HG03432 (cell line): ENCODE data around the gene CFAP52.
"Not testable (repeated sequence)": the region's sequence is repeated elsewhere in the genome, so short reads cannot be mapped to it uniquely, and the experiment has no call there.

Experiments
- ATAC-seq: cut with Tn5 transposase; IDR thresholded peaks from one replicate; pipeline ENCODE4 v1.9.1; 2021; ENCODE audit warnings: mild to moderate bottlenecking, moderate library complexity; ENCODE audit not compliant: unreplicated experiment

Gene CFAP52

DNA sequence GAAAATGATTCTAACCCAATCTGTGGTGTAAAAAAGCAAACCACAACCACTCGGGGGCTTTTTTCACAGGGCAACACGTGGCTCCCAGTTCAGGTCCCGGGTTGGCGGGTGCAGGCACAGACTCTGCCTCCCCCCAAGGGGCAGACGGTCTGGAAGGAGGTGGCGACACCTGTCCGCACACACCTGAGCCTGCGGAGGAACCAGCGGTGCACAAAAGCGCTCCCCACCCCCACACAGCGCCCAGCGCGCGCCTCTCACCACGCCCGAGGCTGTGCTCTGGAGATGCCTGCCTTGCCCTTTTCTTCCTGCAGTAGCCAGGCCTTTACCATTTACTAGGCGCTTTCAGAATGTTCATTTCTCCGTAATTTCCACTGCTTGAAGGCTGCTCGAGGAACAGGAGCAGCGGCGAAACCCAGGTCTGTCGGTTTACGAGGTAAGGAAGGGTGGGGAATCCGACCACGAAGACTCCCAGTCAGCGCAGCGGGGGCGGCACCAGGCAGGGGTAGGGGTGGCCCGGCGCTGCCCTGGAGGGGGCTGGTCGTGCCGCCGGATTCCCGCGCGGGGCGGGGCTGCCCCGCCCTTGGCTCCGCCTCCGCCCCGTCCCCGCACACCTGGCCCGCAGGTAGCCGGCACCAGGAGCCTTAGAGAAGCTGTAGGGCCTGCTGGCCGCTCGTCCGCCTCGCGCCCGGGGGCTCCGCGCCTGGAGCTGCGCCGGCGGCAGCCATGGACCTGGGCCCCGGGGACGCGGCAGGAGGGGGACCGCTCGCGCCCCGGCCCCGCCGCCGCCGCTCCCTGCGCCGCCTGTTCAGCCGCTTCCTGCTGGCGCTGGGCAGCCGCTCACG, 68.7 kb downstream of the CFAP52 start, which contains the start of gene USP43:
TSS of gene USP43 (plus strand) at position 608 of the 842 bp plus-strand sequence. CDS start at position 724, 116 bp downstream.
- ATAC-seq, result no peak

DNA sequence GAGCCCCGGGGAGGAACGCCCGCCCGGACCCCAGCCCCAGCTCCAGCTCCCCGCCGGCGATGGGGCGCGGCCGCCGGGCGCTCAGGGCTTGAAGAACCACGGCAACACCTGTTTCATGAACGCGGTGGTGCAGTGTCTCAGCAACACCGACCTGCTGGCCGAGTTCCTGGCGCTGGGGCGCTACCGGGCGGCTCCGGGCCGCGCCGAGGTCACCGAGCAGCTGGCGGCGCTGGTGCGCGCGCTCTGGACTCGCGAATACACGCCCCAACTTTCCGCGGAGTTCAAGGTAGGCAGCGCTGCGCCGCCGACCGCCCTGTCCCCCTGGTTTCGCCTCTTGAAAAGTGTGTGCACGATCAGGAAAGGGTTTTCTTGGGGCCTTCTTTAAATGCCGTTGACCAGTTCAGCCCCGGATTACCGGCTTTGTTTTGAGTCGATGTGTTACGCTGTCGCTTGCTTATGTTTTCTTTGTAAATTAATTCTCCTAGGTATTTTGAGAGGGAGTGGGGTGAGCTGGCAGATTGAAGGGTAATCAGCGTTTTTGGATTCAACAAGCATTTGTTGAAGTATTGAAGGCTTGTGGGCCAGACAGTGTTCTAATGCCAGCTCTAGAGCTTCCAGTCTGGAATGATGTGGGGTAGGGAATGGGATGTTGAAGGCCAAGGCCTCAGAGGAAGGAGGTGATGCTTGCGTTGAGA, 69.6 kb downstream of the CFAP52 start:
- no peak for ATAC-seq

DNA sequence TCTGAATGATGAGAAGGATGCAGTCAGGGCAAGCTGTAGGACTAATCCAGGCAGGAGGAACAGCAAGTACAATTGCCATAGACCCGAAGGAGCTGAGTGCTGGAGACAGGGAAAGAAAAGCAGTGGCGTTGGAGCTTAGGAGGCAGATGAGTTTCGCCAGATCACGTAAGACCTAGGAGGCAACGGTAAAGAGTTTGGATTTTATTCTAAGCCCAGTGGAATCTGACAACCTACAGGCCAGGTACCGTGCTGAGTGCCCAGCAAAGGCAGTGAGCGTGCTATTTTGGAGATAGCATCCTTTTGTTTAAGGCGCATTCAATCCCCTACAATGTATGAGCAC, 70.1 kb downstream of the CFAP52 start:
- ATAC-seq, result no peak

DNA sequence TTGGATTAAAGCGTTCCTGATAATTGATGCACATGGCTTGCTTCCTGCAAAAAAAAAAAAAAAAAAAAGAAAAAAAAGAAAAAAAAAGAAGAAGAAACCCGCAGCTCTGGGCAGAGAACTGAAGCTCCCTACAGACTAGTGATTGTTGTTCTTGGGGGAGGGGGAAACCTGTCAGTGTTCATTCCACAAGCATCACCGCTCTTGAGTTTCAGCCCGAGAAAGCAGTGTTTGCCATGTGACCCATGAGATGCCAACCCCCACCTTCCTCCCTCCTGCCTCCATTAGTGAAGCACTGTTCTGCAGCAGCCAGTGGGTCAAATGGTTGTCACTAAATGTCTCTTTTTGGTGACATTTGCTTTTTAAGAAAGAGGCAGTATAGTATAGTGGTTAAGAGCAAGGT, 70.6 kb downstream of the CFAP52 start:
- ATAC-seq, result no peak

- ATAC-seq, result no peak
Observed at GRCh38 chr17:9648521-9649110, 72.2 kb downstream of the CFAP52 start.

DNA sequence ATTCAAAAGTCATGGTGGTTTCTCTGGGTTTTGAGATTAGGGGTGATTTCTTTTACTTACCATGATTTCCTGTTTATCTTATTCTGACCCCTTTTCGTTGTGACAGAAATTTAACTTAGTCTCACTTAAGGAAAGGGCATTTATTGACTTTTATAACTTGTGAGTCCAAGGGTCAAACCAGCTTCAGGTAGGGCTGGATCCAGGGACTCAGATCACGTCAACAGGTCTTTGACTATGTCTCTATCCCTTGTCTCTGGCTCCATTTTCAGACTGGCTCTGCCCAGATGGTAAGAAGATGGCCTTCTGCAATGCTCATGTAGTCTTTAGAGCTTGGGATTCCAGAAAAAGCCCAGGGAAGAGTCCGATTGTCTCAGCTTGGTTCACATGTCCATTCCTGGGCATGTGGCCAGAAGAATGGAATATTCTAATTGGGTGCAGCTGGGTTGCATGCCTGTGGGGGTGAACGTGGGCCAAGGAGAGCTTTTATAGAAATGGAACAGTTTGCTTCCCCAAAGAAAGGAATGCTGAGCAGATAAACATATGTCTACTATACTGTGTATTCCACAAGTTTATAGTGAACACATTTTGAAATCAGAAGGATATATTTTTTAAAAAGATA, 82.3 kb downstream of the CFAP52 start:
- no peak for ATAC-seq

GRCh38 chr17:9661027-9661426, 84.6 kb downstream of the CFAP52 start:
- no peak for ATAC-seq

GRCh38 chr17:9663511-9663910, 87.1 kb downstream of the CFAP52 start:
- not testable (repeated sequence) for ATAC-seq

GRCh38 chr17:9666461-9667050, 90.1 kb downstream of the CFAP52 start:
- no peak for ATAC-seq

DNA sequence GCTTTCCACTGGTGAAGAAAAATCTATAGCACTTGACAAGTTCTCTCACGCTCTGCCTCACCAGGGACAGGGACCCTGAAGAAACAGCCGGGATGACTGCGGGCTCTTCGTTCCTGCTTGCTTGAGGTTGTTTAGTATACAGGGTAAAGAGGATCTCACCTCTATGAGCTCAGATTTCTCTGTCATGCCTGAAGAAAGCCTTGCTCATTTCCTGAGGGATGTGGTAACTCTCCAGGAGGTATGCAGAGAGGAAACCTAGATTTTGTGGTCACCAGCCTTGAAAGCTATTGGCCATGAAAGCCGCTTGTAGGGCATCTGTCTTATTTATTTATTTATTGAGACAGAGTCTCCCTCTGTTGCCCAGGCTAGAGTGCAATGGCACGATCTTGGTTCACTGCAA, 92.1 kb downstream of the CFAP52 start:
- no peak for ATAC-seq

DNA sequence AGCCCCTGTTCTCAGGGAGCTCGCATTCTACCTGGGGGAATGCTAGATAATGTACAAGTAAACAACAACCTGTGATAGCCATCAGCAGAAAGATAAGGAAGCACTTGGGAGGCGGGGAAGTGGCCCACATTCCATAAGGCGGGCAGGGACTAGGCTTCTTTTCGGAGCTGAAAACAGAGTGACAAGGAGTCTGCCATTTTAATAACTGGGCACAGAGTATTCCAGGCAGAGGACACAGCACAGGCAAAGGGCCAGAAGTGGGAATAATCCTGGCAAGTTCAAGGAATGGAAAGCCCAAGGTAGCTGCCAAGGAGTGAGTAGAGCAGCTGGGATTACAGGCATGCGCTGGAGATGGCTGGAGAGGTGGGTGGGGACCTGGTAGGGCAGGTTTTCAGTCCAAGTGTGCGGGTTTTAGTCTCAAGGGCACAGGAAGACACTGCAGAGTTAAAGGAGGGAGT, 93.1 kb downstream of the CFAP52 start:
- no peak for ATAC-seq

- ATAC-seq, result no peak
Observed at GRCh38 chr17:9670596-9670995, 94.2 kb downstream of the CFAP52 start.

DNA sequence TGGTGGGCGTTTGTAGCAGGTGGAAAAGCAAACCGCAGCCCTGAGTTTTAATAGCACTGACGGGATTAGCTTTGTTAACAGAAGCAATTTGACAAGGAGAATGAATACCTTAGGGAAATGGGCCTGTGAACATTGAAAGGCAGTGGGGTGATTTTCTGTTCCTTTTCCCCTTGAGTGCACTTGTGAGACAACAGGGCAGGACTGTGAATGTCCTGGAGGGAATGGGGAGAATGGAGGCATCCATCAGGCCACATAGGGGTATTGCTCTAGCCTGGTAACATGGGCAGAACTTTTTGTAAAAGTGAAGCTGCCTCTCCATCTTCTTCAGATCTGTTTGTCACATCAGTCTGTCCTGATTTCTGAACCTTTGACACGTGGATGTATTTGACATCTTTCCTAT, 95.1 kb downstream of the CFAP52 start:
- ATAC-seq, result no peak

GRCh38 chr17:9672266-9672665, 95.8 kb downstream of the CFAP52 start:
- ATAC-seq, result no peak

GRCh38 chr17:9672691-9673090, 96.2 kb downstream of the CFAP52 start:
- ATAC-seq, result no peak

DNA sequence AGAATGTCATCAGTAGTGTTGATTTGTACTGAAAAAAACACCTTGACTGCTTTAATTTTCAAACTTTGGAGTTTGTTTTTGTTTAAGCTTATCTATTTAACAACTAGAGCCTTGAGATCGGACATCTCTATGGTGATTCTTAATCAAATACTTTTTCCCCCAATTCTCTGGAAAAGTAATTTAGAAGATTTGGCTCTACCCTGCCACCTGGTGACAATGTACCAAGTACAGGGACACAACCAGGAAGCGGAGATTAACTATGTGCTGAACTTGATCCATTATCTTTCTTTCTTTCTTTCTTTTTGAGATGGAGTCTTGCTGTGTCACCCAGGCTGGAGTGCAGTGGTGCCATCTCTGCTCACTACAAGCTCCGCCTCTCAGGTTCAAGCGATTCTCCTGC, 99.6 kb downstream of the CFAP52 start:
- no peak for ATAC-seq

- ATAC-seq, result no peak
Observed at GRCh38 chr17:9676820-9677310, 100.4 kb downstream of the CFAP52 start.

DNA sequence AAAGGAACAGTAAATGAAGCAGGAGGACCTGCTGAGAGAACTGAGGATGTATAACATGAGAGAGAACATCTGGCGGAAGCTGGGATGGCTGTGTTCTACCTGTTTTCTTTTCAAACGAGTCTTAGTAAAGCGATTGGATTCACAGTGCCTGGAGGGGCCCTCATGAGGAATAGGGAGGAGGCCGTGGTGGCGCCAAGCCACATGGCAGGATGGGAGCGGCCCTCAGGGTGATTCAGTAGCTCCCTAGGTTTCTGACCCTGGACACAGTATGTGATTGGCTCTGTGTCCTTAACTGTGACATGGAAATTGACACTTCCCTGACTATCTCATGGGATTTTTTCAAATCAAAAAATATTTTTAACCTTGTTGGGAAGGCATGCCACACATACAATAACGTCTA, 101.0 kb downstream of the CFAP52 start:
- ATAC-seq, result no peak

GRCh38 chr17:9677896-9678295, 101.5 kb downstream of the CFAP52 start:
- ATAC-seq, result no peak

- ATAC-seq, result no peak
Observed at GRCh38 chr17:9684955-9685621, 108.6 kb downstream of the CFAP52 start.
